C4-2B (cell line): ENCODE results near the gene DVL3.

Experiments used
- H3K27ac ChIP-seq: fragments of 450-650 bp; 2 replicates; pipeline ENCODE4 v1.5.1; 2017
- CTCF ChIP-seq: fragments of 450-650 bp; conservative IDR thresholded peaks from 2 replicates; pipeline ENCODE4 v1.5.1; 2017; ENCODE audit warnings: mild to moderate bottlenecking
- ZFX ChIP-seq: fragments of 450-650 bp; IDR thresholded peaks from 2 replicates; pipeline ENCODE4 v1.6.1; 2017

The DVL3 gene

DNA sequence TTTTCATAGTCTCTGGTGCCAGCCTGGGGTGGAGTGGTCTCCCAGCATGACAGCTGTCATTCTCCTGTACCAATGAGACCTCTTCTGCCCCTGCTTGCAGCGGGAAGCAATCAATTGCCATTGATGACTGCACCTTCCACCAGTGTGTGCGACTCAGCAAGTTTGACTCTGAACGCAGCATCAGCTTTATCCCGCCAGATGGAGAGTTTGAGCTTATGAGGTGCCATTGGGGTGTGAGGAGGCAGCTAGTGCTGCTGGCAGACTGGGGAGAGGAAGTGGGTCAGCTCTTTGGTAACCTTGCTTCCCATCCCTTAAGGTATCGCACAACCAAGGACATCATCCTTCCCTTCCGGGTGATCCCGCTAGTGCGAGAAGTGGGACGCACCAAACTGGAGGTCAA is 26.4 kb downstream of the DVL3 start:
- TF ChIP-seq ZFX, result no peak
- TF ChIP-seq CTCF, result no peak
- H3K27ac ChIP-seq, result no peak overlapping the region

- TF ChIP-seq ZFX (no peak), CTCF (no peak)
Observed at GRCh38 chr3:184183679-184184078, 28.5 kb downstream of the DVL3 start.

GRCh38 chr3:184184546-184185230 is 29.5 kb downstream of the DVL3 start:
- peak overlapping the region; percentile 97; the same call in 1 of the 2 replicates for H3K27ac ChIP-seq
- TF ChIP-seq ZFX (no peak), CTCF (no peak)

More at GRCh38 chr3:184183679-184184078, 28.5 kb downstream of the DVL3 start:
- H3K27ac ChIP-seq, result no peak overlapping the region

DNA sequence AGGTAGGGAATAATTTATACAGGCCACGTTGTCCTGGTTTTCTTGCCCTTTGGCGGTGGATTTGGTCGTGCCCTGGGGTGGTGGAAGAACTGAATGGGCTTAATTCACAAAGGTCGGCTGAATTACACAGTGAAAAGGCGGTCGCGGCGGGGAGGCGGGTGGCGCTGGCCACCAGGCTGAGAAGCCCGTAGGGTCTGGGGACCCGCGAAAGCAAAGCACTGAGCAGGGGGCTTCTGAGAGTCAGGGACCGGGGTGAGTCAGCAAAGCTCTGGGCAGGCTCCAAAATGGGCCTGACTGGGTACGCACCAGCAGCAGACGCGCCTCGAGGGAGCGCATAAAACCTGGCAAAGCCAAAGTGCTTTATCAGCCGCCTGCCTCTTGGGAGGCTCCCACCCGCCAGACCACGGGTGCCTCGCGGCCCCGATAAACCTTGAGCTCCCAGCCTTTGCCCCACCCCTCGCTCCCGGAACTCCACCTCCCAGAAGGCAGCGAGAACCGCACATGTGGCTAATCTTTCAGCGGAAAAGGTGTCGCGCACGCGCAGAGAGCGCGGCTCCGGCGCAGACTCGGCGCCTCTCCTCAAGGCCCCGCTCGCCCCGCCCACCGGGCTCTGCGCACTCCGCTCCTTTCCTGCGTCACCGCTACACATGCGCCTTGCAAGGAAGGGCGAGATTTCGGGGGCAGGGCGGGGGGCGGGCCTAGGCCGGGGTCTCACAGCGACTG is 30.4 kb downstream of the DVL3 start:
- no peak for TF ChIP-seq CTCF
- no peak for TF ChIP-seq ZFX
- peak overlapping the region; percentile 97 for H3K27ac ChIP-seq

DNA sequence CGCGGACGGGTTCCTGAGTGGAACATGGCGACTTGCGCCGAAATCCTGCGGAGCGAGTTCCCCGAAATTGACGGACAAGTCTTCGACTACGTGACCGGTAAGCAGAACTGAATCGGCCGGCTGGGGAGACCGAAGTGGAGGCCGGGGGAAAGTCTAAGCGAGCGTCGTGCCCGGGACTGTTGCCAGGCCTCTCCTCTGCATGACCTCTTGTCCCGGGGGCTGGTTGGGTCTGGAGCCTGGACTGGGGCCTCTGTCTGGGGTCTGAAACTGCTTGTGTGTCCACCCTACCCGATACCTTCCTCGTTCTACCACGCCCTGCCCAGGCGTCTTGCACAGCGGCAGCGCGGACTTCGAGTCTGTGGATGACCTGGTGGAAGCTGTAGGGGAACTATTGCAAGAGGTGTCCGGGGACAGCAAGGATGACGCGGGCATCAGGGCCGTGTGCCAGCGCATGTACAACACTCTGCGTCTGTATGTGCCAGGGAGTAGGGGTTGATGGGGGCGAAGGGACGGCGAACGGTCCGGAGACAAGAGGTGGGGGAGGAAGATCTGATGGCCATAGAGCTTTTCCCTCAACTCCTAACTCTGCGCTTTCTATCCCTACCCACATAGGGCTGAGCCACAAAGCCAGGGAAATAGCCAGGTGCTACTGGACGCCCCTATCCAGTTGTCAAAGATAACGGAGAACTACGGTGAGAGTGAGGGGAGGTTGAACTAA is 31.2 kb downstream of the DVL3 start, which contains the start of gene ABCF3:
TSS of gene ABCF3 (plus strand) at position 16 of the 718 bp plus-strand sequence. CDS start at position 25, 9 bp downstream.
- peak within 1 kb of the TSS; percentile 97 for H3K27ac ChIP-seq

DNA sequence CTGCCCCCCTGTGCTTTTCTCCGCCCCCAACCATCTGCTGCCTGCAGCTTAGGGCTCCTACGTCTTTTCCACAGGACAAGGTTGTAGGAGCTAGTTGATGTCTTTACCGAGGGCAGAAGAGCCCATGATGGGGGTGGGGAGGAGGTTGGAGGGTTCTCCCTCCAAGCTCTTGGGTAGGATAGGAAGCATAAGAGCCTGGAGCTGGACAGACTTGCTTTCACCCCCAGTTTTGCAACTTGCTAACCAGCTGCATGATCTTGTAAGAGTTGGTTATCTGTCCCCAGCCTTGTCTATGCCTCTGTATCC is 31.7 kb downstream of the DVL3 start:
- peak overlapping the region; percentile 97 for H3K27ac ChIP-seq
- TF ChIP-seq ZFX (no peak), CTCF (no peak)

More for the DNA sequence above, 31.2 kb downstream of the DVL3 start, which contains the start of gene ABCF3:
- peak; percentile 52; the same call in 1 of the 2 replicates for TF ChIP-seq ZFX
- no peak for TF ChIP-seq CTCF

DNA sequence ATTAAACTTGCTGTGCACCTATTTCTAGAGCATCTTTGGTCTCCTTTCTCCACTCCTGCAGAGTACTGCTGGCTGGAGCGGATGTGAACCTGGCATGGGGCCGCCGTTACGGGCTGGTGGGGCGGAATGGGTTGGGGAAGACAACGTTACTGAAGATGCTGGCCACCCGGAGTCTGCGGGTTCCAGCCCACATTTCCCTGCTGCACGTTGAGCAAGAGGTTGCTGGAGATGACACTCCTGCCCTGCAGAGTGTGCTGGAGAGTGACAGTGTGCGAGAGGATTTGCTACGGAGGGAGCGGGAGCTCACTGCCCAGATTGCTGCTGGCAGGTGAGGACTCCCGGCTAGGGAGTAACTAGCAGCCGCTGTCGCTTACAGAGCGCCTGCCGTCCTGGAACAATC is 32.9 kb downstream of the DVL3 start:
- TF ChIP-seq CTCF, result no peak
- no peak overlapping the region for H3K27ac ChIP-seq
